Stimulated activated CD4-positive, alpha-beta T cell treated with anti-CD3 and anti-CD28 coated beads, TNF-alpha, amount 100 ng/mL, for 48 hours (primary cell): Measurements from ENCODE around the gene ZDHHC22.

Source experiments
- DNase-seq, 3 donors: peaks; one replicate each; pipeline ENCODE4 v3.0.0-alpha.2; 2020; ENCODE audit warnings: low read depth in 3 of 3

Gene ZDHHC22

GRCh38 chr14:77082356-77082755 lies 59.2 kb downstream of the ZDHHC22 start:
- DNase-seq, result no peak
